Bronchial epithelial cell (primary cell): Measurements from ENCODE around the gene HSPA9. TPM values are rescaled to one million over a fixed set of nuclear protein-coding genes. Genes with fewer than 3 reads are reported as not detected.

ENCODE experiments used
- DNase-seq: peaks from one replicate; pipeline ENCODE4 v3.0.0-alpha.2; 2010; ENCODE audit warnings: low read depth
- FAIRE-seq: peaks from 2 replicates; lab custom pipeline; 2011; peaks lifted over from hg19 to GRCh38; lab: Jason Lieb, UNC
- H3K27me3 ChIP-seq: 2 replicates; pipeline ENCODE4 v1.5.1; 2011; ENCODE audit warnings: low read length; ENCODE audit not compliant: control insufficient read depth, insufficient read depth
- H3K36me3 ChIP-seq: 2 replicates; pipeline ENCODE4 v1.5.1; 2011; ENCODE audit warnings: low read length; ENCODE audit not compliant: control insufficient read depth, insufficient read depth
- H3K4me3 ChIP-seq: 2 replicates; pipeline ENCODE4 v1.5.1; 2011; ENCODE audit warnings: mild to moderate bottlenecking, low read depth, low read length, control low read depth
- CTCF ChIP-seq: IDR thresholded peaks from 2 replicates; pipeline ENCODE4 v1.5.1; 2011; ENCODE audit warnings: mild to moderate bottlenecking, moderate library complexity, low read length, control low read depth, inconsistent platforms; ENCODE audit not compliant: insufficient read depth, severe bottlenecking
- total RNA-seq: library from RNA; depleted of rRNA; stranded (reverse); fragments of >200 nt; gene quantifications from 2 replicates; pipeline ENCODE4 v1.2.1, GENCODE V29; 2014

The HSPA9 gene
- total RNA-seq, 1 donor from 2014 or later = 1,205 TPM

GRCh38 chr5:138529812-138530211, 45.4 kb downstream of the HSPA9 start:
- H3K36me3 ChIP-seq = peaks cover 5% of the 10 kb centered on the region
- DNase-seq = no peak
- no peak overlapping the region for H3K4me3 ChIP-seq
- no peak for TF ChIP-seq CTCF
- H3K27me3 ChIP-seq = no peaks in the 10 kb centered on the region
- FAIRE-seq = no peak

- FAIRE-seq (no peak), DNase-seq (no peak)
- no peaks in the 10 kb centered on the region for H3K27me3 ChIP-seq
- TF ChIP-seq CTCF = no peak
- H3K4me3 ChIP-seq = no peak overlapping the region
- H3K36me3 ChIP-seq = peaks cover 5% of the 10 kb centered on the region
Observed at GRCh38 chr5:138528744-138529469, 46.3 kb downstream of the HSPA9 start.

GRCh38 chr5:138528208-138528607, 47.0 kb downstream of the HSPA9 start:
- FAIRE-seq (no peak), DNase-seq (peak; percentile 64)
- TF ChIP-seq CTCF = no peak
- Histone ChIP-seq H3K4me3 (no peak overlapping the region), H3K36me3 (peaks cover 5% of the 10 kb centered on the region), H3K27me3 (no peaks in the 10 kb centered on the region)

GRCh38 chr5:138527170-138527569, 48.0 kb downstream of the HSPA9 start:
- no peaks in the 10 kb centered on the region for H3K27me3 ChIP-seq
- DNase-seq = no peak
- no peak overlapping the region for H3K4me3 ChIP-seq
- no peak for FAIRE-seq
- H3K36me3 ChIP-seq = peaks cover 3% of the 10 kb centered on the region
- no peak for TF ChIP-seq CTCF

DNA sequence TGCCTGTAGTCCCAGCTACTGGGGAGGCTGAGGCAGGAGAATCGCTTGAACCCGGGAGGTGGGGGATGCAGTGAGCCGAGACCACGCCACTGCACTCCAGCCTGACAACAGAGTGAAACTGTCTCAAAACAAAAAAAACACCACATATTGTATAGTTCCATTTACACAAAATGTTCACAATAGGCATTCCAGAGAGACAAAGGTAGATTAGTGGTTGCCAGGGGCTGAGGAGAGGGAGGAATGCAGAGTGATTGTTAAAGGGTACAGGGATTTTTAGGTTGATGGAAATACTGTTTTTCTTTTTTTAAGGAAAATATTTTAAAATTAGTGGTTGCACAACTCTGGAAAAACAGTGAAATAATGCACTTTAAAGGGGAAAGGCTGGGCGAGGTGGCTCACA, 51.8 kb downstream of the HSPA9 start:
- Histone ChIP-seq H3K27me3 (no peaks in the 10 kb centered on the region), H3K4me3 (no peak overlapping the region), H3K36me3 (peaks cover 2% of the 10 kb centered on the region)
- FAIRE-seq (no peak), DNase-seq (no peak)
- TF ChIP-seq CTCF = no peak

GRCh38 chr5:138520971-138521370, 54.2 kb downstream of the HSPA9 start:
- no peak for FAIRE-seq
- peaks cover 11% of the 10 kb centered on the region for H3K36me3 ChIP-seq
- DNase-seq = no peak
- no peak for TF ChIP-seq CTCF
- H3K27me3 ChIP-seq = no peaks in the 10 kb centered on the region
- no peak overlapping the region for H3K4me3 ChIP-seq
